ENCODE measurements around the gene CLEC2L. TPM values are rescaled to one million over a fixed set of nuclear protein-coding genes. Genes with fewer than 3 reads are reported as not detected.

The CLEC2L gene
- total RNA-seq, 2 experiments from 2014 or later = not detected

DNA sequence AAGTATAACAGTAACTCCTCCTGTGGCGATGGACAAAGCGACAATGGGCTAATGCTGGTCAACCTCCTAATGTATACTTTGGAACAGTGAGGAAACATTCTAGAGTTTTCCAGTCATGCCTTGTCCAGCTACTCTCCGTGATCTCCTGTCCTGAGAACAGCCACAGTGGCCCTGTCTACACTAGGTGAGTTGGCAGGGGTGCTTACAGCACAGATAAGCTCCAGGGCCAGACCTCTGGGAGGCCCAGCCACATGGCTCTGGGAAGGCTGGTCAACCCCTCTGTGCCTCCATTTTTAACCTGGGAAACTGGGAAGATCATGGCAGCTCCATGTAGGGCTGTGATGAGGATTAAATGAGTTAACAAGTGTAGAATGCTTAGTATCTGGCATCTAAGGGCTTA, 57.0 kb downstream of the CLEC2L start:
- Mint-ChIP-seq H3K27ac (no peak overlapping the region), H3K36me3 (peaks cover 7% of the 10 kb centered on the region), H3K4me1 (peaks cover 14% of the 10 kb centered on the region), H3K4me3 (no peak overlapping the region), H3K9me3 (ENCODE audit: low read depth) (no peaks in the 10 kb centered on the region), H3K27me3 (no peaks in the 10 kb centered on the region)
- CTCF ChIA-PET = interaction anchor here (0.6 to 1.5 kb wide), 3 partner anchors 21 to 155 kb away, joined by 3 to 6 read pairs (median 3); no protein-coding TSS in a partner anchor
- ATAC-seq (no peak), DNase-seq (no peak)

DNA sequence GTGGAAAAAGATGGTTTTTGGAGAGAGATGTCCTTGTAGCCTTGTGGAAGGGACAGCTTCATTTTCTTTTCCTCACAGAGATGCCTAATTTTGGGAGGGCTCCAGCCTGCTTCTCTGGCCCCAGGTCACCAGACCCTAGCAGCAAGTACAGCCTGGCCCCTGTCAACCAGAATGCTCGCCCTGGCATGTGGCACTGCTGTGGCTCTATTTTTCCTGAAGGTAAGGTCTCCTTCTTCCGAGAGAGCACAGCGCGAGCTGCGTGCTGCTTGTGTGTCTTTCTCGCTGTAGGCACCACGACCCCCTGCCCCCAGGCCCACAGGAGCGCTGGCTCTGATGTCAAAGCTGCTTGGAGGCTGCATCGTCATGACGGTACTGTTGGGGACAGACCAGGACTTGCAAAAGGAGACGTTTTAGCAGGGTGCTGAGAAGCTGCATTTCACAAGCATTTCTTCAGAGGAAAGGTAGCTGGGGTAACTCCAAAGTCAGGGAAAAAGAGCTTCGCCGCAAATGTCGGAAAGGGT, 58.7 kb downstream of the CLEC2L start:
- H3K36me3 Mint-ChIP-seq = peaks cover 14% of the 10 kb centered on the region
- CTCF ChIA-PET = interaction anchor here (0.6 to 1.2 kb wide), 3 partner anchors 11 to 26 kb away, joined by 3 read pairs; no protein-coding TSS in a partner anchor
- no peaks in the 10 kb centered on the region for H3K27me3 Mint-ChIP-seq

DNA sequence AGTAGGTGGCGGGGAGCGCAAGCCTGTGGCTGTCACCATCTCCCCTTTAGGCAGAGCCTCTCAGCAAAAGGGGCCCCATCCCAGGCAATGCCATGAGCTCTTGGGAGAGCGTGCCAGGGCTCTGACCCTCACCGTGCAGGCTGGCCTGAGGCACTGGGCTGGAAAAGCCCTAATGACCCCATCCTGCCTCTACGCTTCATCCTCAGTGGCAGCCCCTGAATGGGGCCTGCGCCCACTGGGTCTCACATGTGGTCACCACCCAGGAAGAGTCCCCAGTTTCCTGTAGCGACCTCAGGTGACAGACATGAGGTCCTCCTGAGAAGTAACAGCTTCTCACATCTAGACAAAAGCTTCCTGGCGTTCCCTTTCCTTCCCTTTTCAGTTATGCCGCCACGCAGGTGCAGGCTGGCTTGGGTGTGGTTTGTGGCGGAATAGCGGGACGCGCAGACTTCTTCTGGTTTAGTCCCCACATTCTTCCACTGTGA, 59.2 kb downstream of the CLEC2L start:
- no peak overlapping the region for H3K27ac Mint-ChIP-seq
- peaks cover 14% of the 10 kb centered on the region for H3K36me3 Mint-ChIP-seq
- CTCF ChIA-PET = interaction anchor here (1.2 kb wide), 1 partner anchor 16 kb away, joined by 3 read pairs; no protein-coding TSS in a partner anchor
- H3K27me3 Mint-ChIP-seq = no peaks in the 10 kb centered on the region
- ATAC-seq = no peak
- H3K4me3 Mint-ChIP-seq = no peak overlapping the region
- H3K4me1 Mint-ChIP-seq = peaks cover 14% of the 10 kb centered on the region
- peak; percentile 31 for DNase-seq
- no peaks in the 10 kb centered on the region for H3K9me3 Mint-ChIP-seq (ENCODE audit: low read depth)

More for the DNA sequence above, 58.7 kb downstream of the CLEC2L start:
- DNase-seq (peak; percentile 30), ATAC-seq (no peak)
- no peaks in the 10 kb centered on the region for H3K9me3 Mint-ChIP-seq (ENCODE audit: low read depth)
- no peak overlapping the region for H3K4me3 Mint-ChIP-seq
- H3K27ac Mint-ChIP-seq = no peak overlapping the region
- peaks cover 14% of the 10 kb centered on the region for H3K4me1 Mint-ChIP-seq

DNA sequence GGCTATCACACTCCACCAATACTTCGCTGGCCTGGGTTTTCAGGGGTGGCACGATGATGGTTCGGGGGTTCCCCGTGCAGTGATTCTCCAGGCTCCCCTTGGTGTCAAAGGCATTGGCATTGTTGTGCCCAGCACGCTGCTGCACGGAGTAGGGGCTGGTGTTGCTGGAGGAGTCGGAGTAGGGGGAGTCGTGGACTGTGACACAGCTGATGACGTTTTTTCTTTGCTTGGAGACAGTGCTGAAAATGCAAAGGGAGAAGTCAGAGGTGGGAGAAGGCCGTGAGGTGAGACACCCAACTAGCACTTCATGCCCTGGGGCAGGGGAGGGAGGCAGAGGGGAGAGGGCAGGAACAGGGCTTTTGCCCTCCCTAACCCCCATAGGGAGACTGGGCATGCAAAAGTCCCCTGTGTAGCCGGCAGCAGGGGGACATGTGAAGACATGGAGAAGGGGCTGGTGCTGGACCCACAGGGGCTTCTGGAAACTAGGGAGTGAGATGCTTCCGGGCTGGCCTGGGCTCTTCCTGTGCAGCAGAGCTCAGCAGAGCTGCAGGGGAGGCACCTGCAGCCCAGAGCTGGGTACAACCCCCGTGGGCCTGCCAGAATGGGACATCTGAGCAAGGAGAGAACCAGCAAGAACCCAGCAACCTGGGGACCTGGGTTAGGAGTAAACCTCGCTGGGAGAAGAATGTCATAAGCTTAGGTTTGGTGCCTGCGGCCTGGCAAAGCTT, 60.5 kb downstream of the CLEC2L start:
- no peaks in the 10 kb centered on the region for H3K9me3 Mint-ChIP-seq (ENCODE audit: low read depth)
- CTCF ChIA-PET = interaction anchor here (2.4 kb wide), 1 partner anchor 18 kb away, joined by 14 read pairs; no protein-coding TSS in a partner anchor
- H3K4me1 Mint-ChIP-seq = peaks cover 14% of the 10 kb centered on the region
- peaks cover 12% of the 10 kb centered on the region for H3K36me3 Mint-ChIP-seq
- no peak for ATAC-seq
- no peak overlapping the region for H3K4me3 Mint-ChIP-seq
- H3K27me3 Mint-ChIP-seq = no peaks in the 10 kb centered on the region
- DNase-seq = peak; percentile 32
- no peak overlapping the region for H3K27ac Mint-ChIP-seq

DNA sequence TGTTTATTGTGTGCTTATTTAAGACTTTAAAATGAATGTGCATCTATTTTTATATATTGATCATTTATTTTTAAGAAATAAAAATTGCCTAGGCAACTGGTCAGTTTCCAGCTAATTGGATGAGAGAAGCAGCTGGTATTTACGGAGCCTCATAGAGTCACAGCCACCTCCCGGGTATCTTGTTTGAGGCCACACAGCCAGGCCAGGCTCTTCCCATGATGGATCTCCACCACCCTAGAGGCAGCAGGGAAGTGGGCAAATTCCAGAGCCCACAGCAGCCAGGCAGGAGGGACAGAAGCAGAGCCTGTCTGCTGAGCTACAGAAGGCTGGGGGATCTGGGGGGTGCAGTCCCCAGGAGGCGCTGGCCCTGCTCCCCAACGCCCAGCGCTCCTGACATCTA, 61.6 kb downstream of the CLEC2L start:
- peaks cover 14% of the 10 kb centered on the region for H3K4me1 Mint-ChIP-seq
- no peaks in the 10 kb centered on the region for H3K27me3 Mint-ChIP-seq
- no peak overlapping the region for H3K27ac Mint-ChIP-seq
- H3K9me3 Mint-ChIP-seq (ENCODE audit: low read depth) = no peaks in the 10 kb centered on the region
- CTCF ChIA-PET = interaction anchor here (0.5 to 2.4 kb wide), 3 partner anchors 17 to 832 kb away, joined by 3 to 14 read pairs (median 4); no protein-coding TSS in a partner anchor
- DNase-seq (no peak), ATAC-seq (no peak)
- H3K4me3 Mint-ChIP-seq = no peak overlapping the region
- peaks cover 12% of the 10 kb centered on the region for H3K36me3 Mint-ChIP-seq

DNA sequence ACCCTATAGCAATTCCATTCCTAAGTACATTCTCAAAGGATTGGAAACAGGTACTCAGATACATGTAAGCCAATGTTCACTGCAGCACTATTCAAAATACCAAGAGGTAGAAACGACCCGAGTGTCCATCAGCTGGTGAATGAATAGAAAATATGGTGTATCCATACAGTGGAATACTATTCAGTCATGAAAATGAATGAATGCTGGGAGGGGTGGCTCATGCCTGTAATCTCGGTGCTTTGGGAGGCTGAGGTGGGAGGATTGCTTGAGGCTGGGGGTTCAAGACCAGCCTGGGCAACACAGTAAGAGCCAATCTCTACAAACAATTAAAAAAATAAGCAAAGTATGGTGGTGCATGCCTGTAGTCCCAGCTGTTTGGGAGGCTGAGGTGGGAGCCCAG, 62.8 kb downstream of the CLEC2L start:
- Mint-ChIP-seq H3K4me3 (no peak overlapping the region), H3K9me3 (ENCODE audit: low read depth) (no peaks in the 10 kb centered on the region), H3K36me3 (peaks cover 12% of the 10 kb centered on the region), H3K4me1 (peaks cover 14% of the 10 kb centered on the region), H3K27ac (no peak overlapping the region), H3K27me3 (no peaks in the 10 kb centered on the region)
- ATAC-seq (no peak), DNase-seq (no peak)
- CTCF ChIA-PET = interaction anchor here (2.4 kb wide), 1 partner anchor 16 kb away, joined by 14 read pairs; no protein-coding TSS in a partner anchor

DNA sequence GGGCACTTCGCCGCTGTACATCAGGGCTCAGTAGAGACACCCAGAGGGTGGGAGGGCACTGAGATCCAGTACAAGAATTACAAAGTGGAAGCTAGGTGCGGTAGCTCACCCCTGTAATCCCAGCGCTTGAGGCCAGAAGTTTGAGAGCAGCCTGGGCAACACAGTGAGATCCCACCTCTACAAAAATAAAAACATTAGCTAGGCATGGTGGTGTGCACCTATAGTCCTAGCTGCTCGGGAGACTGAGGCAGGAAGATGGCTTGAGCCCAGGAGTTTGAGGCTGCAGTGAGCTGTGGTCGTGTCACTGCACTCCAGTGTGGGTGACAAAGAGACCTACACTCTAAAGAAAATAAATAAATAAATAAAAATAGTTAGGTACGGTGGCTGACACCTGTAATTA, 64.0 kb downstream of the CLEC2L start:
- peaks cover 14% of the 10 kb centered on the region for H3K4me1 Mint-ChIP-seq
- H3K4me3 Mint-ChIP-seq = no peak overlapping the region
- DNase-seq (no peak), ATAC-seq (no peak)
- peaks cover 14% of the 10 kb centered on the region for H3K36me3 Mint-ChIP-seq
- H3K27ac Mint-ChIP-seq = no peak overlapping the region
- no peaks in the 10 kb centered on the region for H3K9me3 Mint-ChIP-seq (ENCODE audit: low read depth)
- H3K27me3 Mint-ChIP-seq = no peaks in the 10 kb centered on the region
- CTCF ChIA-PET = no interaction called here

DNA sequence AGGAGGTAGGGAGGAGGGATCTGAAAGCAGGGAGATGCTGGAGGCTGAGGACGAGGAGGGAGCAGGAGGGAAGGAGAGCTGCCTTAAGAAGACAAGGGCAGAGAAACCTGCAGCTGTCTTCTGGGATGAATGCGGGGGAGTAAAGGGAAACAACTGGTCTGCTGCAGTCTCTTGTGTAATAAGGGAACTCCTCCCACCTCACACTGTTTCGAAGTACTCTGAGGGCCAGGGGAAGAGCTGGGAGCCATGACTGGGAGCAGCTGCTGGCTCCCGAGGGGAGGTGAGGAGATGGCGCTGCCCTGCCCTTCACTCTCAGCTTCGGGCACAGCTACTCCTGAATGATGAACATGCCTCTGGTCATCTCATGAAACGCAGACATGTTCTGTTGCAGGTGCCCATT, 65.1 kb downstream of the CLEC2L start:
- ATAC-seq = no peak
- Mint-ChIP-seq H3K9me3 (ENCODE audit: low read depth) (no peaks in the 10 kb centered on the region), H3K27ac (no peak overlapping the region)

DNA sequence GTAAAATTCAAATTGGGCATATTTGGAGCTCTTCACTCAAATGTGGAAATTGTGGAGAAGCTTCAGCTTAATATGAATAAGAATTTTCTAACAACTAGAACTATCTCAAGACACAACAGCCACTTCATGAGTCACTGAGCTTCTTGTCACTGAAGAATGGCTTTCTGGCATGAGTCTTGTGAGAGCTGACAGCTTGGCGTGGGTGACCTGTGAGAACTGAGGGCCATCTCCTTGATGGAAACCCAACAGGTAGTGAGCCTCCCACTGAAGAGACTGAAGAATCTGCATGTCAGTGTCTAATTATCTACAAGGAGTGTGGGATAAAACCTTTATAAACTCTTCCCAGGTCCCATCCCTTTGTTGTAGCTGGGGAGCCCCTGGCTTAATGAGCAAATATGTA, 66.0 kb downstream of the CLEC2L start:
- CTCF ChIA-PET = interaction anchor here (1.5 to 3.1 kb wide), 5 partner anchors 9 to 56 kb away, joined by 6 to 9 read pairs (median 7); no protein-coding TSS in a partner anchor
- no peak for ATAC-seq

More for the DNA sequence above, 65.1 kb downstream of the CLEC2L start:
- H3K4me3 Mint-ChIP-seq = no peak overlapping the region
- CTCF ChIA-PET = interaction anchor here (0.9 to 2.2 kb wide), 3 partner anchors 13 to 89 kb away, joined by 3 to 9 read pairs (median 5); no protein-coding TSS in a partner anchor
- H3K36me3 Mint-ChIP-seq = peaks cover 12% of the 10 kb centered on the region
- no peak for DNase-seq
- peaks cover 4% of the 10 kb centered on the region for H3K4me1 Mint-ChIP-seq
- H3K27me3 Mint-ChIP-seq = no peaks in the 10 kb centered on the region

DNA sequence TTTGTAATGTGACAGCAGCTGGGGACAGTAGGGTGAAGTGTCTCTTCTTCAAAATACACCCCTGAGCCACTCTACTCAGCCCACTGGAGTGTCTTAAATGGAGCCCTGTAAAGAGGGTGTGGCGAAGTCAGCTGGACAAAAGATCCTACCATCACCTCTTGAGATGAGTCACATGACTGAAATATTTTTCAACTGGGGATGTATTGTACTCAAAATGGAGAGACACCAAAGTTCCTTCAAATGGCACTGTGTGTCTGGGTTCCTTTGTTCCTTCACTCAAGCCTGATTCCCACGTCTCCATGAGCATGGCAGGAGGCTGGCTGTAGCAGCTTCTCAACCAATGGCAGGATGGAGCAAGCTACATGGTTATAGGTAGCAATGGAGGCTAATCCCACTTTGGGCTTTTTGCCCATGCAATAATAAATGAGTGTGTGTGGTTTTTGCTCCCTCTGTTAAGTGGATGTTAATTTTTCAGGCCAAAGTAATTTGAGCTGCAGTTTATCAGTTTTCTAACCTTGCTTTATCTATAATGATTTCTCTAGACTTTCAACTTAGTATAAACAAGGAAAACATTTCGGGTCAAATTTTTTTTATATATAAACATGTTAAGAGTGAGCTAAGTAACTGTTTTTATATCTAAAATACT, 68.2 kb downstream of the CLEC2L start:
- CTCF ChIA-PET = interaction anchor here (1.3 to 3.1 kb wide), 2 partner anchors 11 to 92 kb away, joined by 3 to 9 read pairs; no protein-coding TSS in a partner anchor
- no peaks in the 10 kb centered on the region for H3K4me1 Mint-ChIP-seq
- no peak for DNase-seq
- no peak overlapping the region for H3K27ac Mint-ChIP-seq
- H3K4me3 Mint-ChIP-seq = no peak overlapping the region
- peaks cover 7% of the 10 kb centered on the region for H3K36me3 Mint-ChIP-seq
- no peaks in the 10 kb centered on the region for H3K27me3 Mint-ChIP-seq
- no peaks in the 10 kb centered on the region for H3K9me3 Mint-ChIP-seq (ENCODE audit: low read depth)
- ATAC-seq = no peak

More for the DNA sequence above, 66.0 kb downstream of the CLEC2L start:
- no peaks in the 10 kb centered on the region for H3K4me1 Mint-ChIP-seq
- no peak overlapping the region for H3K27ac Mint-ChIP-seq
- DNase-seq = no peak
- H3K27me3 Mint-ChIP-seq = no peaks in the 10 kb centered on the region
- no peaks in the 10 kb centered on the region for H3K9me3 Mint-ChIP-seq (ENCODE audit: low read depth)
- peaks cover 9% of the 10 kb centered on the region for H3K36me3 Mint-ChIP-seq
- H3K4me3 Mint-ChIP-seq = no peak overlapping the region

DNA sequence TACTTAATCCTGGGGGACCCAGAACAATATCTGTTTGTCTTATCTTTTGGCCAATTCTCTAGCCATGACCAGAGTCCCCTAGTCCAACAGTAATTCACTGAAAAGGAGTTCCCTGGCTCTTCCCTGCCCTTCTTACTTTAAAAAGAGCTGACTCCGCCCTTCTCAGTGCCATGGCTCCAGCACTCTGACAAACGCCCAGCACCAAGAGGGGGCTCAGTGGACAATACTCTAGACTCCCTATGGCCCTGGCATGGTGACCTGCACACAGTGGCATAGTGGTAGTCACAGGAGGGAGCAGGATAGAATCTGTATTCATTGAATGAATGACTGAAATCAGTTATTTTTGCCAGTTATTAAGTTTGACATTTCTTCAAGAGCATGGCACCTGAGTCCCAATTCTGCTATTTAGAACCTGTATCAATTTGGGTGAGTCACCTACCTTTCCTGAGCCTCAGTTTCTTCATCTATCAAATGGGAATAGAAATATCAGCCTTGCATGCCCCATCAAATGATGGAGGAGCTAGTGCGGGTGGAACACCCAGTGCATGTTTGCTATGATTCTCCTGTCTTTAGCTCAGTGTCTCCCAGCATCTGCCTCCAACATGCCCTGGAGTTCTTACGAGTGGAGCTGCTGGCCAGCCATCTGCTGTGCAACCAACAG, 69.4 kb downstream of the CLEC2L start:
- Mint-ChIP-seq H3K9me3 (ENCODE audit: low read depth) (no peaks in the 10 kb centered on the region), H3K4me1 (no peaks in the 10 kb centered on the region)
- no peak for ATAC-seq

DNA sequence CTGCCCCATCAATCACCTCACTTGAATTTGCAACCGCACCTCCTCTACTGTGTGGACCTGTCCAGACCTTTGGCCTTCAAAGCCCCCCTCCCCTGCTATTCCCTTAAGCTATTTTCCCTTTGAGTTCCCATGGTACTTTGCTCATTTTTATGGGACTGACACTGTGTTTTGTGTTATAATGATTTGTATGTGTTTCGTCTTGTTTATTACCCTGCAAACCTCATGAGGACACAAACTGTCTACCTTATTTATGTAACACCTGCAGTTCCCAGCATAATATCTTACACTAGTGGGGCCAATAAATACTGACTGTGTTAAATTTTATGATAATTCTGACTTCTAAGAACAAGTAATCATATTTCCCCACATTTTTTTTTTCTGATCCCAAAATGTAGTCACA, 70.6 kb downstream of the CLEC2L start:
- H3K27ac Mint-ChIP-seq = no peak overlapping the region
- no peak overlapping the region for H3K4me3 Mint-ChIP-seq
- H3K9me3 Mint-ChIP-seq (ENCODE audit: low read depth) = no peaks in the 10 kb centered on the region
- peaks cover 6% of the 10 kb centered on the region for H3K36me3 Mint-ChIP-seq
- ATAC-seq (no peak), DNase-seq (no peak)
- no peaks in the 10 kb centered on the region for H3K27me3 Mint-ChIP-seq
- CTCF ChIA-PET = interaction anchor here (1.0 to 2.0 kb wide), 3 partner anchors 8 to 95 kb away, joined by 3 to 8 read pairs (median 5); no protein-coding TSS in a partner anchor
- no peaks in the 10 kb centered on the region for H3K4me1 Mint-ChIP-seq

More for the DNA sequence above, 69.4 kb downstream of the CLEC2L start:
- Mint-ChIP-seq H3K27ac (no peak overlapping the region), H3K4me3 (no peak overlapping the region), H3K36me3 (peaks cover 6% of the 10 kb centered on the region), H3K27me3 (no peaks in the 10 kb centered on the region)
- DNase-seq = no peak
- CTCF ChIA-PET = interaction anchor here (1.0 to 2.0 kb wide), 4 partner anchors 9 to 93 kb away, joined by 3 to 8 read pairs (median 4); no protein-coding TSS in a partner anchor

All from activated CD8-positive, alpha-beta memory T cell treated with anti-CD3 and anti-CD28 coated beads, Interleukin-2, amount 10 ng/mL, durations not matched to agents 7 days and 5 days (primary cell).